HG03439 (cell line): ENCODE measurements around the gene BLOC1S5.

Experiments
- ATAC-seq: cut with Tn5 transposase; IDR thresholded peaks from one replicate; pipeline ENCODE4 v1.9.1; 2021; ENCODE audit warnings: mild to moderate bottlenecking, moderate library complexity; ENCODE audit not compliant: unreplicated experiment

The BLOC1S5 gene, protein sequence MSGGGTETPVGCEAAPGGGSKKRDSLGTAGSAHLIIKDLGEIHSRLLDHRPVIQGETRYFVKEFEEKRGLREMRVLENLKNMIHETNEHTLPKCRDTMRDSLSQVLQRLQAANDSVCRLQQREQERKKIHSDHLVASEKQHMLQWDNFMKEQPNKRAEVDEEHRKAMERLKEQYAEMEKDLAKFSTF

DNA sequence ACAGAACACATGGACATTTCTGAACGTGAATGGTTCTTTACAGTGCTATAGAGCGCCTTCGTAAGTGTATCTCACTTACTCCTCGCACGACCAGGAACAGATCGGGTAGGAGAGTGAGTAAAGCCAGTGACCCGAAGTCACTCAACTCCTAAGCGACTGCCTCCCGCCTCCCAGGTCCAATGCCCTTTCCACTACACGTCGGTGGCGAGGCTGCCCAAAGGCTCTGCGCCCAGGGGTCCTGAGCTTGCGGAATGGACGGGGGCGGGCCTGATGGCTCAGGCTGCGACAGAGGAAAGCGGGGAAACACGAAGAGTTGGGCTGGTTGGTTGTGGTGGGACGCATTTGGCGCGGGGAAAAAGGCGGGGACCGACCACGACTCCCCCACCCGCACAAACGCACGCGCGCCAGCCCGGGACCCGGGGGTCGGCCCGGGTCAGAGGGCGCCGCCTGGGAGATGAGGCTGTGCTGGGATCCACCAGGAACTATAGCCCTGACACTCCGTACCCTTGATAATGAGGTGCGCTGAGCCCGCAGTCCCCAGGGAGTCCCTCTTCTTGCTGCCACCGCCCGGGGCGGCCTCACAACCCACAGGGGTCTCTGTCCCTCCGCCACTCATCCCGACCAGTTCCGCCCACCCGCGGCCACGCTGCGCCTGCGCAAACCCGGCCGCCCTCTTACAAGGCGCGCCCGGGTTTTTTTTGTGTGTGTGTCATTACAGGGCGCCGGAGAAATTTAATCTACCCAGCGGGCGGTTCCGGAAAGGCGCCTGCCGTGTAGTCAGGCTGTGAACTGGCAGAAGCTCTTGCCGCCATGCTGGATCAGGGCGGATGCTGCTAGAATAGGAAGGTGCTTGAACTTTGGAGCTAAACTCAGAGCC lies at the start of gene BLOC1S5:
TSS of gene BLOC1S5 (minus strand) at position 629 of the 877 bp plus-strand sequence. CDS start at position 616, 13 bp downstream.
- ATAC-seq = peak; percentile 82

DNA sequence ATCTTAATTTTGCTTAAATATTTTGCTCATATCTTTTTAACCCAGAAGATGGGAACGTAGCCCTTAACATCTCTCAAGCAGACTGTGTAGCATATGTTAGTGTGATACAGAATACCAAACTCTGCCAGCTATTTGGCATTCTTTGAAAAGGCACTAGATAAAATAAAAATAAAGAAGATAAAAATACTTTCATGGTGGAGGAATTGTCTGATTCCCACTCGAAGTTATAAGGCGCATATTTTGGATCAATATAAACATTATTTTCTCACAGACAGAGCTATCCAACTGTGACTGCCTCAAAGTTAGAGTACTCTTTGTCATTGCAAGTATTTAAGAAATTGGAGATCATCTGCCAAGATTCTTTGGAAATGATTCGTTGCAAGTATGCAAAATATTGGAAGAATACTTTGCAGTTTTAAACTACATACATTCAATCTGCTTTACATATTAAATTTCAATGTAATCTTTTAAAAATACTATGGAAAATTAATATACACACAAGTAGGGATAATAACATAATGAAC lies 49.0 kb upstream of the BLOC1S5 start:
- ATAC-seq = no peak

DNA sequence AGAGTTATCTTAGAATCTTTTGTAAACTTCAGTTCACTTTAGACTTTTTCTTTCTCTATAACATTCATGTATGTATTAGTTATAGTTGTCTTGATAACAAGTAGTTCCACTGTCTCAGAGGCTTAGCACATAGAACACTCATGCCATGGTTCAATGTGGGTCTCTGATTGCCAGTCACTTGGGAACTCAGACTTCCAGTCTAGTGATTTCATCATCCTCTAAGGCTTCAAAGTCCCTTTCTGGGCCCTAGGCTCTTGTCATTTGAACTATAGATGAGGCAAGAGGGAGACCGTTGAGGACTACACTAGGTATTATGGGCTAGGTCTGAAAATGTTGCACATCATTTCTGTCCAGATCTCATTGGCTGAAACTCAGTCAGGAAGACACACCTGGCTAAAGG lies 46.5 kb upstream of the BLOC1S5 start:
- no peak for ATAC-seq

DNA sequence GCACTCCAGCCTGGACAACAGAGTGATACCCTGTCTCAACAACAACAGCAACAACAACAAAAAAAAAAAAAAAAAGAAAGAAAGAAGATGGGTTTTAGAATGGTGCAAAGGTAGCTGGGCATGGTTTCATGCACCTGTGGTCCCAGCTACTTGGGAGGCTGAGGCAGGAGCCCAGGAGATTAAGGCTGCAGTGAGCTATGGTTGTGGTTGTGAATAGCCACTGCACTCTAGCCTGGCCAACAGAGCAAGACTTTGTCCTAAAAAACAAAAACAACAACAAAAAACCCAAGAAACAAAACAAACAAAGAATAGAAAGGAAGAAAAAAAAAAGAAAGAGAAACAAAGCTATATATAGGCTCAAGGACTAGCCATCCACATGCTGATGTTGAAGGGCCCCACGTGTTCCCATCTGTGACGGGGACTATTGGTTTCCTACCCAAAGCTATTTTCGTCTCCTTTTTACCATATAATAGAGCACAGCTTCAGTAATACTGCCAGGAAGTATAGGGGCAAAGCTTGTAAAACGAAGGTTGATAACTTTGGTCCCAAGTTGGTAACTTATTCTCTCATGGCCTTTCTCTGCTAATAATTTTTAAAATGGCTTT lies 46.0 kb upstream of the BLOC1S5 start:
- peak; percentile 84 for ATAC-seq

DNA sequence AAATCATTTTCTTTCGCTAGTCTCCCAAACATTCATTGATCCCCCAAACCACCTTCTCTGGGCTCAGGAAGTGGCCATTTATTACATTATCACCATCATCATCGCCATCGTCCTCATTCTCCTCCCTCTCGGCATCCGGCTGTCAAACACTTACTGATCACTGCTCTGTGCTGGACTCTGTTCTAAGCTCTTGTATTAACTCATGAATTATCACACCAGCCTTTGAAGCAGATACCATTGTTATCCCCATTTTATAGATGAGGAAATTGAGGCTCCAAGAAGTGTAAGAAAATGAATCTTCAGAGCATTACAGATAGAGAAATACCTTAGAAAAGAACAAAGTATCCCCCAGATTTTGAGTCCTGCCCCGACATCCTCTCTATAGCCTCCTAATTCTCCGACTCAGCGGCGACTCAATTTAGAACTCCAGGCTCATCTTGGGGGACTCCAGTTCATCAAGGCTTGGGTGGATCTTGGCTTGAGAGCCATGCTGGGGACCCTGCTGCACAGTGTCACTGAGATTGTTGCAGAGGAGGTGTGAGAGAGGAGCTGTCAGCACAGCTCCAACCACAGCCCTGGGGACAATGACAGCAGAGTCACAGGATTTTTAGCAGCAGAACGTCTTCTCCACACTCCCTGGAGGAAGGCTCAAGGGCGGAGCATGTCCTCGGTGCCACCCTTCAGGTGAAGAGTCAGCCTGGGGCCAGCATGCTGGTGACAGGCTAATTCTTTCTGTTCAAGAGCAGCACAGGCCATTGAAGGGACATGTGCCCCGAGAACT lies 44.8 kb upstream of the BLOC1S5 start:
- ATAC-seq = no peak

DNA sequence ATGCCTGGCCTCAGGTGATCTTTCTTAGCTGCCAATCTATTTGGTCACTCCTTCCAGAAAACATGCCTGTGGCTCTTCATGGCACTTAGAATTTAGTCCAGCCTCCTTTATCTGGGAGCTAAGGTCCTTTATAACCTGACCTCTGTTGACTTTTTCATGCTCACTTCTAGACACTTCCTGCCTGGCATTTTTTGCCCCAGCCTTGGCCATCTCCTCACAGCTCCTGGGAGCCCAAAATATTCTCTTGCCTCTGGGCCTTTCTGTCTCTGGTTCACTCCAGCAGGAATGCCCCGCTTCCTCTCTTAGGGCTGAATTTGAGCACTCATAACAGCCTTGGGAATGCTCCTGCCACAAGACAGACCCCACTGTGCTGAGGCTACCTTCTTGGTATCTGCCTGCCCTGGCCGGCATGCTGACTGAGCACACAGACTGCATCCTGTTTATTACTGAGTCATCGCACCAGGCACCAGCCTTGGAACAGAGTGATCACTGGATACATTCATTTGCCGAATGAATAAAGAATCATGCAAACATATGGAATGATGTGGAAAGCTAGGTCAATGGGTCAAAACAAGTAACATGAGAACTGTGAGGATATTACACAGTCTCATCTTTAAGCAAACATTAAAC lies 44.0 kb upstream of the BLOC1S5 start:
- ATAC-seq = no peak

DNA sequence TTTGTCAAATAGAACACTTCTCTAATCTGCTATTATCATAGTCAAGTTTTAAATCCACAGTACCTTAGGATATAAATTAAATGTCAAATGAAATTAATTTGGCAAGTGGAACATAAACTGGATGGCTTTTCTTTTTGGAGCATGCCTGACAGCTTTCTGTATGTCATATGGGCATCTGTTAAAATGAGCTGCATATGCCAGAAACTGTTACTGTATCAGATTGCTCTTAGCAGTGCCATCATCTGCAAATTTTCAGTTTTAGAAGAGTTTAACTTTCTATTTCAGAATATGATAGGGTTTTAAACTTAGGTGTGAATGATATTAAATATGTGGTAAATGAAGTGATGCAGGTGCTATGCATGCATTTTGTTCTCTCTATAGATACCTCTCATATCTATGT lies 41.6 kb upstream of the BLOC1S5 start:
- no peak for ATAC-seq

DNA sequence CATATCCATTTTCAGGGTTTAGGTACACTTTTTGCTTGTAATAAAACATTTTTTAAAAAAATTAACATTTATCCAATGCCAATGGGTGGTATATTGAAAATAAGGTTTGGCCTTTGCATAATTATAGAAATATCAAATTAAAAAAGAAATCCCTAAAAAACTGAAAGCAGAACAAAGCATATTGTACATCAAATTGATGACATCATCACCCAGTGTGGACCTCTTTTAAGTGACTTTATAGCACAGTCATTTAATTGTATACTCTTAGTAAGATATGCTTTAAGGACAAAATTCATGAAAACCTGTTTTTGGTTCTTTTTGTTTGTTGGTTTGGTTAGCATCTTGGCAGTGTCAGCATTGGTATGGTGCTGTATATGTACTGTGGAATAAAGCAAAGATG lies 39.5 kb upstream of the BLOC1S5 start:
- no peak for ATAC-seq

DNA sequence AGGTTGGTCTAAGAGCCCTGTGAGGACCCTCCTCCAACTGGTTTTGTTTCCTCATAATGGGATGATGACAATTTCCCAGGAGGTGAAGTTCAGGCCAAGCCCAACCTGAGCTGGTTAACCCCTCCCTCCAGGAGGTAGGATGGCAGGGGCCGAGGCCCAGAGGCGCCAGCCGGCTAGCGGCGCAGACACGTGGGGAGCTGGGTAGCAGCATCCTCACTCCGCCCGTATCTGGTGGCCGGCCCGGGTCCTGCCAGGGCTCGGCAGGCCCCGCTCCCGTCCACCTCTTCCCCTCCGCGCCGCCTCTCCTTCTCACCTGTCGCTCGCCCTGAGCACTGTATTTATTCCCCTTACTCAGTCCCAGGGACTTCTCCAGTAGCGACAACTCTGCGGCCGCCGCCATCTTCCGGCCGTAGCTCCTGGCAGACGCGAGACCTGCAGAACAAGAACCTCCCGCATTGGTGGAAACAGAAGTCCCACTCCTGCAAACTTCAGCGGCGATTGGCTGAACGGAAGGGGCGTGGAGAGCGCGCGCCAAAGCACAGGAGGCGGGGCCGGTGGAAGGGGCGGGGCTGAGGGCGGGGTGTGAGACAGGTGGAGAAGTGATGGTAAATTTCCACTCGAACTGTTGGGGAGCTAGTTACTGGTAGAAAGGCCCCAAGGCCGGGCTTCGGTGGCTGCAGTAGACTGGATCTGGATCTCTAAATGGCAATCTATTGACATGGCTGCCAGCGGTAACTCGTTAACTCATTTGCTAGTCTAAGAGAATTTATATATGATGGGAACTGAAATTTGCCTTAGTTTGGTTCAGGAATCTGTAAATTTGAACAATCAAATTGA lies 38.2 kb upstream of the BLOC1S5 start, which contains the start of gene EEF1E1:
TSS of gene EEF1E1 (minus strand) at position 427 of the 837 bp plus-strand sequence. CDS start at position 400, 27 bp downstream.
- peak; percentile 100 for ATAC-seq

DNA sequence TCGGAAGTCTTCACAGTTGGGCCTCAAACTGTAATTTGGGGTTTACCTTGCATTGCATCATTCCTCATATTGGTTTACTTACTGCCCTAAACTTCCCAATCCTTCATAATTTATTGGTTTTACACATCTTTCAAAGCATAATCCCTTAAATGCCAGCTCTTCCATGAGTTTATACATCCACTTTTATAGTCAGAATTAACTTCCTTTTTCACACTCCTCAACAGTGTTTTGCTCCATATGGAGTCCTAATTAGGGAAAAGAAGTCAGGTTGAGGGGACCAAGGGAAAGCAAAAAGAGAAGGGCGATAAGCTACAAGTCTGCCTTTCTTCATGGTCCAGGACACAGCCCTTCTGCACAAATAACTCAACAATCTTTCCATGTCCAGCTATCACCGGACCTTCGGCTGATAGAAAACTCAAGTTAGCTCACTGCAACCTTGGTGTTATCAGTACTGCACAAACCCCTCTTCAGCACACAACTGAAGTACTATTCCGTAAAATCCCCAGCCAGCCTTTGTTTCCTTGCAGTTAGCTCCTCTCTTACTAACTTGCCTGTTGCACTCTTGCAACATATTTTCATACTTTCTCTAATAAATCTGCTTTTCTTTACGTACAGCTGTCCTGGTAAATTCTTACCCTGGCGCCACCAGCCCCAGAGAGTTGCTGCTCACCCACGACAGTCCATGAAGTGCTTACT lies 36.1 kb upstream of the BLOC1S5 start:
- no peak for ATAC-seq

DNA sequence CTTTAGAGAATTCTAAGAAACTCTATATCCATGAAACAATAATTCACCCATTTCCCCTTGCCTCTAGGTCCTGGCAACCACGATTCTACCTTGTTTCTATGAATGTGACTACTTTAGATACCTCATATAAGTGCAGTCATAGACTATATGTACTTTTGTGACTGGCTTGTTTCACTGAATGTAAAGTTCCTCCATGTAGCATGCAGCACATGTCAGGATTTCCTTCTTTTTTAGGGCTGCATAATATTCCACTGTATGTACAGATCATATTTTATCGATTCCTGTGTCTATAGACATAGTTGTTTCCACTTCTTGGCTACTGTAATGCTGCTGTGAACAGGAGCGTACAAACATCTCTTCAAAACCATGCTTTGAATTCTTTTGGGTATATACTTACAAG lies 26.5 kb upstream of the BLOC1S5 start:
- no peak for ATAC-seq

DNA sequence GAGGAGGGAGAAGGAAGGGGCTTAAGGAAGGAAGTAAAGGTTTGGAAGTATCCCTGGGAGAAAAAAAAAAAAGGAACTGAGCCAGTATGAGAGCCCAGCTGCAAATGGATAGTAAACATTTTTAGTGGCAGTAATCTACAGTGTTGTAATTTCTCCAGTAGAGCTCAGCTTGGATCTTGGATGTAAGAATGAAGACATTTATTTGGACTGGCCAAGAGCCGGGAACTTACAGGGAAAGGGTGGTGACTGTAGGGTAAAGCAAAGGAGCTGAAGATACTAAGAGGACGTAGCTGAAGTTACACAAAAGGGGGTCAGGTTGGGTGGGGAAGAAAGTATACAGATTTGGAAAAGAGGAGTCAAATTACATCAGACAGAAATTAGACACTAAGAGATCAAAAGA lies 24.7 kb upstream of the BLOC1S5 start:
- no peak for ATAC-seq

DNA sequence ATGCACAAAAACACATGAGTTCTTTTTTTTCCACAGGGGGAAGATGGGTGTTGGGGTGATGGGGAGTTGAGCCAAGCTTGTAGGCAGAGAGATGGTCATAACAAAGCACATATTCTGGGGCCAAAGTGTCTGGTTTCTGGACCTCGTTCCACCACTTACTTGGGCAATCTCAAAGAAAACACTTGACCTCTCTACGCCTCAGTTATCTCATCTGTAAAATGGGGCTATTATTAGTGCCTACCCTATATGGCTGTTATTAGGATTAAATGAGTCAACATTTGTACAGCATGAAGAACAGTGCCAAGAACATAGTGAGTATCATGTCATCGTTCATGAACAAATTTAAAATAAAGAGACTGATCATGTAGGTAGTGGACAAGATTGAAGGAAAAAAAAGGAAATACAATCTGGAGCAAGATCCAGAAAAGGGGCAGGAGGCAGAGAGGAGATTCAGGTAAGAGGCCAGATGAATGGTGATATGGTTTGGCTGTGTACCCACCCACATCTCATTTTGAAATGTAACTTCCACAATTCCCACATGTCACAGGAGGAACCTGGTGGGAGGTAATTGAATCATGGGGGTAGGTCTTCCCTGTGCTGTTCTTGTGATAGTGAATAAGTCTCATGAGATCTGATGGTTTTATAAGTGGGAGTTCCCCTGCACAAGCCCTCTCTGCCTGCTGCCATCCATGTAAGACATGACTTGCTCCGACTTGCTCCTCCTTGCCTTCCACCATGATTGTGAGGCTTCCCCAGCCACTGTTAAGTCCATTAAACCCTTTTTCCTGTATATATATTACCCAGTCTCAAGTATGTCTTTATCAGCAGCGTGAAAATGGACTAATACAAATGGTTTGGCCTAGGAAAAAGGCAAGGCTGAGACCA lies 23.9 kb upstream of the BLOC1S5 start:
- no peak for ATAC-seq

DNA sequence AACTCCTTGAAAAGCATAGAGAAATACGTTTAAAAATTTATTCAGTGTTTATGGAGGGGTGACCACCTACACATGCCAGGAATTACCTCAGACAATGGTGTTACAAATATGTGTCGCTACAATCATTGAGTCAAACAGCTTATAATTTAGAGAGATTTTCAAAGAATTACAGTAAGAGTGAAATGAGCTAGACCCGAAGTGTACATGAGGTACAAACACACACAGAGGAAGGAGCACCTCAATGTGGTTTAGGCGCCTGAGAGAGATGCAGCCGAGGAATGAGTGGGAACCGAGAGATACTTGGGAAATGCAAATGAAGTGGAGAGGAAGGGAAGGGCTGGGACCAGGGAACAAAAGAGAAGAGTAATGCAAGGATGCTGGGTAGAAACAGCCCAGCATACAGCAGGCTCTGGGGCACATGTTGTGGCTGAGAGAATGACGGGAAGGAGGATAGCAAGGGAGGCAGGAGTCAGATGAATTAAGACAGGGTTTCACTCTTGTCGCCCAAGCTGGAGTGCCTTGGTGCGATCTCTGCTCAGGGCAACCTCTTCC lies 22.6 kb upstream of the BLOC1S5 start:
- ATAC-seq = no peak

DNA sequence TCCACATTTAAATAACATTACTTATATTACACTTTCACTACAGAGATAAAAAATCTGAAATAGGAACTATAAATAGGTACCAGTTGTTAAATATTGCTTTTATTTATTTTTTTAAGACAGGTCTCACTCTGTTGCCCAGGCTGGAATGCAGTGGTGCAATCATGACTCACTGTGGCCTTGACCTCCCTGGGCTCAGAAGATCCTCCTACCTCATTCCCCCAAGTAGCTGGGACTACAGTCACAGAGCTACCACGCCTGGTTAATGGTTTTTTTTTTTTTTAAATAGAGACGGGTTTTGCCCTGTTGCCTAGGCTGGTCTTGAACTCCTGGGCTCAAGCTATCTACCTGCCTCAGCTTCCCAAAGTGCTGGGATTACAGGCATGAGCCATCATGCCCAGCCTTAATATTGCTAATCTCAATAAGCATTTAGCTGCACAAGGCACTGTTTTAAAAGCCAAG lies 20.9 kb upstream of the BLOC1S5 start:
- ATAC-seq = no peak

DNA sequence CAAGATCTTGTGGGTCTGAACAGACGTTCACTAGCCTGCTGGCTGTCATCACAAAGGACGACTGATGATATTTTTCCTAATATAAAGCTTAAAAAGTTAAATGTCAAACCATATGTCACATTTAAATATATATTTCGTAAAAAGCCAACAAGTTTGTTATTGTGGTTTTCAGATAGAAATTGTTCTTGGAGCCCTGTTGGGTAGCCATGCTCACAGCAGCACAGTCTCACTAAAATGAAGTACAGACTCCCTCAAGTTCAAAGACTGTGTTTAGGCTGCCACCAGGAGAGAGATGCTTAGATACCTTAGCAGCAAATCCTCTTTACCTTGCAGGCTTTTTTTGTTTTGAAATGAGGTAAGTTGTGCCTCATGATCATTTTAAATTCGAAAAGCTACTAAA lies 20.4 kb upstream of the BLOC1S5 start:
- no peak for ATAC-seq
